HEK293 (cell line): ENCODE measurements around the gene METTL22.
A peak's percentile ranks its signal among the peaks of the same experiment; 100 is the strongest.

ENCODE experiments used
- CTCF ChIA-PET: fragments of 350-600 bp; formaldehyde crosslinking; extraction: SDS; loops from one replicate; lab custom pipeline; 2021; ENCODE audit warnings: antibody characterized with exemption; lab: Yijun Ruan, JAX
- POLR2A ChIA-PET: fragments of 300-600 bp; formaldehyde crosslinking; extraction: SDS; loops from one replicate; lab custom pipeline; 2020; ENCODE audit warnings: antibody characterized with exemption, inconsistent platforms; lab: Yijun Ruan, JAX
- H3K27ac ChIP-seq: fragments of 200-500 bp; sonication (Bioruptor generic); 2 replicates; pipeline ENCODE4 v1.5.1; 2014; ENCODE audit warnings: low read depth, low read length, control low read depth, inconsistent platforms; ENCODE audit errors: extremely low read depth
- H3K36me3 ChIP-seq, 2 experiments: fragments of 200-500 bp in 1 of 2; sonication (Bioruptor generic) in 1 of 2; 1 replicate in 1 of 2; 2 replicates in 1 of 2; pipeline ENCODE4 v1.5.1; 2014 to 2017; ENCODE audit warnings: inconsistent platforms in 2 of 2, low read length in 2 of 2; ENCODE audit not compliant: control insufficient read depth in 2 of 2, insufficient read depth in 1 of 2
- H3K4me1 ChIP-seq: fragments of 200-500 bp; sonication (Bioruptor generic); 2 replicates; pipeline ENCODE4 v1.5.1; 2014; ENCODE audit warnings: mild to moderate bottlenecking, low read length, inconsistent platforms; ENCODE audit not compliant: control insufficient read depth, insufficient read depth
- H3K4me3 ChIP-seq: 2 replicates; pipeline ENCODE4 v1.5.1; 2011; ENCODE audit warnings: low read depth, mild to moderate bottlenecking, control low read depth, low read length, moderate library complexity
- H3K9me3 ChIP-seq: fragments of 200-500 bp; sonication (Bioruptor generic); 2 replicates; pipeline ENCODE4 v1.5.1; 2014; ENCODE audit warnings: low read depth, low read length, inconsistent platforms; ENCODE audit not compliant: control insufficient read depth, insufficient read depth
- BCL11A ChIP-seq: fragments of 450-650 bp; formaldehyde crosslinking; IDR thresholded peaks from 2 replicates; pipeline ENCODE4 v1.5.1; 2016; ENCODE audit warnings: low read depth, missing biosample characterization, missing genetic modification characterization
- SP3 ChIP-seq: fragments of 450-650 bp; formaldehyde crosslinking; IDR thresholded peaks from 2 replicates; pipeline ENCODE4 v1.5.1; 2016; ENCODE audit warnings: missing biosample characterization, missing genetic modification characterization
- ZBTB7A ChIP-seq: fragments of 450-650 bp; formaldehyde crosslinking; IDR thresholded peaks from 2 replicates; pipeline ENCODE4 v1.5.1; 2016; ENCODE audit warnings: low read depth, missing biosample characterization, missing genetic modification characterization
- ZIC2 ChIP-seq: fragments of 450-650 bp; formaldehyde crosslinking; IDR thresholded peaks from 2 replicates; pipeline ENCODE4 v1.5.1; 2016; ENCODE audit warnings: missing biosample characterization, missing genetic modification characterization
- ZNF140 ChIP-seq: fragments of 450-650 bp; formaldehyde crosslinking; IDR thresholded peaks from 2 replicates; pipeline ENCODE4 v1.5.1; 2016; ENCODE audit warnings: missing biosample characterization, missing genetic modification characterization
- ZNF146 ChIP-seq: fragments of 450-650 bp; formaldehyde crosslinking; IDR thresholded peaks from 2 replicates; pipeline ENCODE4 v1.5.1; 2016; ENCODE audit warnings: missing biosample characterization, missing genetic modification characterization
- ZNF2 ChIP-seq: fragments of 450-650 bp; formaldehyde crosslinking; IDR thresholded peaks from 2 replicates; pipeline ENCODE4 v1.5.1; 2016; ENCODE audit warnings: missing biosample characterization, missing genetic modification characterization
- ZNF341 ChIP-seq: fragments of 450-650 bp; formaldehyde crosslinking; IDR thresholded peaks from 2 replicates; pipeline ENCODE4; 2016; ENCODE audit warnings: low read depth, missing biosample characterization, missing genetic modification characterization
- ZNF394 ChIP-seq: fragments of 450-650 bp; formaldehyde crosslinking; IDR thresholded peaks from 2 replicates; pipeline ENCODE4 v1.5.1; 2016; ENCODE audit warnings: missing biosample characterization, missing genetic modification characterization, mild to moderate bottlenecking, moderate library complexity, borderline replicate concordance
- ZNF473 ChIP-seq: fragments of 450-650 bp; formaldehyde crosslinking; IDR thresholded peaks from 2 replicates; pipeline ENCODE4 v1.5.1; 2017; ENCODE audit warnings: missing biosample characterization, missing genetic modification characterization
- ZNF48 ChIP-seq: fragments of 450-650 bp; formaldehyde crosslinking; IDR thresholded peaks from 2 replicates; pipeline ENCODE4 v1.5.1; 2016; ENCODE audit warnings: missing biosample characterization, missing genetic modification characterization
- ZNF544 ChIP-seq: fragments of 450-650 bp; formaldehyde crosslinking; IDR thresholded peaks from 2 replicates; pipeline ENCODE4 v1.5.0; 2017; ENCODE audit warnings: missing biosample characterization, missing genetic modification characterization
- ZNF660 ChIP-seq: fragments of 450-650 bp; IDR thresholded peaks from 2 replicates; pipeline ENCODE4 v1.5.1; 2018; ENCODE audit warnings: missing biosample characterization, mild to moderate bottlenecking, missing genetic modification characterization
- TF ChIP-seq, protein P1 (sequence below): fragments of 450-650 bp; formaldehyde crosslinking; IDR thresholded peaks from 2 replicates; pipeline ENCODE4 v1.5.1; 2016; ENCODE audit warnings: missing biosample characterization, missing genetic modification characterization
- TF ChIP-seq, protein P2 (sequence below): fragments of 450-650 bp; formaldehyde crosslinking; IDR thresholded peaks from 2 replicates; pipeline ENCODE4 v1.5.1; 2016; ENCODE audit warnings: missing biosample characterization, missing genetic modification characterization, borderline replicate concordance
- TF ChIP-seq, protein P3 (sequence below): fragments of 450-650 bp; formaldehyde crosslinking; conservative IDR thresholded peaks from 2 replicates; pipeline ENCODE4 v1.5.1; 2016; ENCODE audit warnings: low read depth, missing biosample characterization, missing genetic modification characterization
- TF ChIP-seq, protein P4 (sequence below): fragments of 450-650 bp; IDR thresholded peaks from 2 replicates; pipeline ENCODE4 v1.5.1; 2018; ENCODE audit warnings: missing biosample characterization, mild to moderate bottlenecking, missing genetic modification characterization

The METTL22 gene

DNA sequence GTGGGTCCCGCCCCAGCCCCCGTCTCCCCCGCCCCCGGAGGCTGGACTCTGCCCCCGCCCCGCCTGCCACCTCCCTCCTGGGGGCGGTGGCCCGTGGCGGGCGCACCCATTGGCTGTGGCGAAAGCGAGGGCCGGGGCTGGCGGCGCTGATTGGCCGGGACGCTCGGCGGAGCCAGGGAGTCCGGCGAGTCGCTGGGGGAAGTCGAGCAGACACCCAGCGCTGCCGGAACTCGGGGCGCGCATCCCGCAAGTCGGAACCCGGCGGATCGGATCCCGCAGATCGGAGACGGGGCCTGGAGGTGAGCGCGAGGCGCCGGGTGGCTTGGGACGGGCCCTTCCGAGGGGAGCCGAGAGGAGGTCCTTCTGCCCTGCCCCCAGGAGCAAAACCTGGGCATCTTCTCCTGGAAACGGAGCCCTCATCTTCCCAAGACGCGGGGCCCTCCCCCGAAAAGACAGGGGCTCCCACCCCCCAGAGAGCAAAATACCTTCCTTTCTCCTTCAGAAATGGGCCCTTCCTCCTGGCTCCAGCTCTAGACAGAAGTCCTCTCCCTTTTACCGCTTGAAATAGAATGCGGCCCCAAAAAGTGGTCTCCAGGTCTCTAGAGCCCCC is 53.0 kb downstream of the METTL22 start, which contains the start of gene ABAT (continued):
- TF ChIP-seq ZNF660 (tag by site-specific recombination) (no peak), ZNF140 (no peak), ZNF544 (tag by site-specific recombination) (no peak), ZNF48 (tag by site-specific recombination) (no peak), ZBTB7A (tag by site-specific recombination) (no peak), ZIC2 (tag by site-specific recombination) (no peak), SP3 (peak; percentile 78)
- TF ChIP-seq, protein P1, sequence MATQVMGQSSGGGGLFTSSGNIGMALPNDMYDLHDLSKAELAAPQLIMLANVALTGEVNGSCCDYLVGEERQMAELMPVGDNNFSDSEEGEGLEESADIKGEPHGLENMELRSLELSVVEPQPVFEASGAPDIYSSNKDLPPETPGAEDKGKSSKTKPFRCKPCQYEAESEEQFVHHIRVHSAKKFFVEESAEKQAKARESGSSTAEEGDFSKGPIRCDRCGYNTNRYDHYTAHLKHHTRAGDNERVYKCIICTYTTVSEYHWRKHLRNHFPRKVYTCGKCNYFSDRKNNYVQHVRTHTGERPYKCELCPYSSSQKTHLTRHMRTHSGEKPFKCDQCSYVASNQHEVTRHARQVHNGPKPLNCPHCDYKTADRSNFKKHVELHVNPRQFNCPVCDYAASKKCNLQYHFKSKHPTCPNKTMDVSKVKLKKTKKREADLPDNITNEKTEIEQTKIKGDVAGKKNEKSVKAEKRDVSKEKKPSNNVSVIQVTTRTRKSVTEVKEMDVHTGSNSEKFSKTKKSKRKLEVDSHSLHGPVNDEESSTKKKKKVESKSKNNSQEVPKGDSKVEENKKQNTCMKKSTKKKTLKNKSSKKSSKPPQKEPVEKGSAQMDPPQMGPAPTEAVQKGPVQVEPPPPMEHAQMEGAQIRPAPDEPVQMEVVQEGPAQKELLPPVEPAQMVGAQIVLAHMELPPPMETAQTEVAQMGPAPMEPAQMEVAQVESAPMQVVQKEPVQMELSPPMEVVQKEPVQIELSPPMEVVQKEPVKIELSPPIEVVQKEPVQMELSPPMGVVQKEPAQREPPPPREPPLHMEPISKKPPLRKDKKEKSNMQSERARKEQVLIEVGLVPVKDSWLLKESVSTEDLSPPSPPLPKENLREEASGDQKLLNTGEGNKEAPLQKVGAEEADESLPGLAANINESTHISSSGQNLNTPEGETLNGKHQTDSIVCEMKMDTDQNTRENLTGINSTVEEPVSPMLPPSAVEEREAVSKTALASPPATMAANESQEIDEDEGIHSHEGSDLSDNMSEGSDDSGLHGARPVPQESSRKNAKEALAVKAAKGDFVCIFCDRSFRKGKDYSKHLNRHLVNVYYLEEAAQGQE (tag by site-specific recombination), result no peak
- TF ChIP-seq, all 188 proteins: peak for 15

DNA sequence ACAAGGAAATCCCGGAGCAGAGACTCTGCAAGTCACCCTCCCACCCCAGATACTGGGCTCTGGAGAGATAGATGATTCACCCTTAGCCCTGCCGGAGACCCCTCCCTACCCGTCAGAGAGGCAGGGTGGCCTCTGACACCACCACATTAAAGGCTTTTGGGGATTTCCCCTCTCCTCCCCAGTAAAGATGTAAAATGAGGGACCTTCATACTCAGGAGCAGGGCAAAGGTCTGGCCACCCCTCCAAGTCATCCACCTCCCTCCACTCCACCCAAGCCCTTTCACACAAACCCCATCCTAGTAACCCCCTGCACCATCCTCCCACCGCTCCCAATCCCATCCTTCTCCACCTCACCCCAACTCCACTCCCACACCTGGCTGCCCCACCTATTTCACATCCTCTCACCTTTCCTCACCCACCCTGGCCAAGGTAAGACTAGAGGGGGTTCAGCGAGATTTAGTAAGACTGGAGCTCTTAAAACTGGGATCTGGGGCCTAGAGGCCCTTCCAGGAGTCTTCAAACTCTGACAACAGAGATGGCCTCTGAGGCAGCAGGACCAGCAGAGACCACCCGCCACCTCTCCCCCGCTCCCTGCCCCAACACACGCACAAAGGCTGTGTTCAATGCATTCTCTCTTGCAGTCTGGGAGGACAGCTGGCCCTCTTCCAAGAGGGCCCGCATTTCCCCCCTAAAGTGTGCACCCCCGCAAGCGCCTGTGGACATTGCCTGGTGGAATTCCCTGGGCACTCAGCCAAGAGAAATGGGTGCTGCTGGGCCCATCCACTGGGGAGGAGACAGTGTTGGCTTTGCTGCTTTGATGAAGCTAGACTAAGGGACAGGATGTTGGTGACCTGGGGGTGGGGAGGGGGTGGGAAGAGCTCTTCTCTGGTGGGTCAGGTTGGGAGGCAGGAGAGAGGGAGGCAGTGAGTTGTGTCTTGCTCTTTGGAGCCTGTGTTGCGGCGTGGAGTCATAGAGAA is 54.0 kb downstream of the METTL22 start:
- no peaks in the 10 kb centered on the region for H3K9me3 ChIP-seq
- H3K36me3 ChIP-seq, result no peaks in the 10 kb centered on the region
- CTCF ChIA-PET, result interaction anchor here (0.9 to 1.2 kb wide), 4 partner anchors 14 to 116 kb away, joined by 3 to 5 read pairs (median 3); no protein-coding TSS in a partner anchor
- peaks cover 15% of the 10 kb centered on the region for H3K4me1 ChIP-seq
- H3K27ac ChIP-seq, result no peak overlapping the region
- no peak overlapping the region for H3K4me3 ChIP-seq
- POLR2A ChIA-PET, result interaction anchor here (0.8 kb wide), 1 partner anchor 415 kb away, joined by 3 read pairs; no protein-coding TSS in a partner anchor
- TF ChIP-seq, protein P2, sequence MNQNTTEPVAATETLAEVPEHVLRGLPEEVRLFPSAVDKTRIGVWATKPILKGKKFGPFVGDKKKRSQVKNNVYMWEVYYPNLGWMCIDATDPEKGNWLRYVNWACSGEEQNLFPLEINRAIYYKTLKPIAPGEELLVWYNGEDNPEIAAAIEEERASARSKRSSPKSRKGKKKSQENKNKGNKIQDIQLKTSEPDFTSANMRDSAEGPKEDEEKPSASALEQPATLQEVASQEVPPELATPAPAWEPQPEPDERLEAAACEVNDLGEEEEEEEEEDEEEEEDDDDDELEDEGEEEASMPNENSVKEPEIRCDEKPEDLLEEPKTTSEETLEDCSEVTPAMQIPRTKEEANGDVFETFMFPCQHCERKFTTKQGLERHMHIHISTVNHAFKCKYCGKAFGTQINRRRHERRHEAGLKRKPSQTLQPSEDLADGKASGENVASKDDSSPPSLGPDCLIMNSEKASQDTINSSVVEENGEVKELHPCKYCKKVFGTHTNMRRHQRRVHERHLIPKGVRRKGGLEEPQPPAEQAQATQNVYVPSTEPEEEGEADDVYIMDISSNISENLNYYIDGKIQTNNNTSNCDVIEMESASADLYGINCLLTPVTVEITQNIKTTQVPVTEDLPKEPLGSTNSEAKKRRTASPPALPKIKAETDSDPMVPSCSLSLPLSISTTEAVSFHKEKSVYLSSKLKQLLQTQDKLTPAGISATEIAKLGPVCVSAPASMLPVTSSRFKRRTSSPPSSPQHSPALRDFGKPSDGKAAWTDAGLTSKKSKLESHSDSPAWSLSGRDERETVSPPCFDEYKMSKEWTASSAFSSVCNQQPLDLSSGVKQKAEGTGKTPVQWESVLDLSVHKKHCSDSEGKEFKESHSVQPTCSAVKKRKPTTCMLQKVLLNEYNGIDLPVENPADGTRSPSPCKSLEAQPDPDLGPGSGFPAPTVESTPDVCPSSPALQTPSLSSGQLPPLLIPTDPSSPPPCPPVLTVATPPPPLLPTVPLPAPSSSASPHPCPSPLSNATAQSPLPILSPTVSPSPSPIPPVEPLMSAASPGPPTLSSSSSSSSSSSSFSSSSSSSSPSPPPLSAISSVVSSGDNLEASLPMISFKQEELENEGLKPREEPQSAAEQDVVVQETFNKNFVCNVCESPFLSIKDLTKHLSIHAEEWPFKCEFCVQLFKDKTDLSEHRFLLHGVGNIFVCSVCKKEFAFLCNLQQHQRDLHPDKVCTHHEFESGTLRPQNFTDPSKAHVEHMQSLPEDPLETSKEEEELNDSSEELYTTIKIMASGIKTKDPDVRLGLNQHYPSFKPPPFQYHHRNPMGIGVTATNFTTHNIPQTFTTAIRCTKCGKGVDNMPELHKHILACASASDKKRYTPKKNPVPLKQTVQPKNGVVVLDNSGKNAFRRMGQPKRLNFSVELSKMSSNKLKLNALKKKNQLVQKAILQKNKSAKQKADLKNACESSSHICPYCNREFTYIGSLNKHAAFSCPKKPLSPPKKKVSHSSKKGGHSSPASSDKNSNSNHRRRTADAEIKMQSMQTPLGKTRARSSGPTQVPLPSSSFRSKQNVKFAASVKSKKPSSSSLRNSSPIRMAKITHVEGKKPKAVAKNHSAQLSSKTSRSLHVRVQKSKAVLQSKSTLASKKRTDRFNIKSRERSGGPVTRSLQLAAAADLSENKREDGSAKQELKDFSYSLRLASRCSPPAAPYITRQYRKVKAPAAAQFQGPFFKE (tag by site-specific recombination), result no peak
- TF ChIP-seq ZNF473 (tag by site-specific recombination), result no peak
- TF ChIP-seq, protein P3, sequence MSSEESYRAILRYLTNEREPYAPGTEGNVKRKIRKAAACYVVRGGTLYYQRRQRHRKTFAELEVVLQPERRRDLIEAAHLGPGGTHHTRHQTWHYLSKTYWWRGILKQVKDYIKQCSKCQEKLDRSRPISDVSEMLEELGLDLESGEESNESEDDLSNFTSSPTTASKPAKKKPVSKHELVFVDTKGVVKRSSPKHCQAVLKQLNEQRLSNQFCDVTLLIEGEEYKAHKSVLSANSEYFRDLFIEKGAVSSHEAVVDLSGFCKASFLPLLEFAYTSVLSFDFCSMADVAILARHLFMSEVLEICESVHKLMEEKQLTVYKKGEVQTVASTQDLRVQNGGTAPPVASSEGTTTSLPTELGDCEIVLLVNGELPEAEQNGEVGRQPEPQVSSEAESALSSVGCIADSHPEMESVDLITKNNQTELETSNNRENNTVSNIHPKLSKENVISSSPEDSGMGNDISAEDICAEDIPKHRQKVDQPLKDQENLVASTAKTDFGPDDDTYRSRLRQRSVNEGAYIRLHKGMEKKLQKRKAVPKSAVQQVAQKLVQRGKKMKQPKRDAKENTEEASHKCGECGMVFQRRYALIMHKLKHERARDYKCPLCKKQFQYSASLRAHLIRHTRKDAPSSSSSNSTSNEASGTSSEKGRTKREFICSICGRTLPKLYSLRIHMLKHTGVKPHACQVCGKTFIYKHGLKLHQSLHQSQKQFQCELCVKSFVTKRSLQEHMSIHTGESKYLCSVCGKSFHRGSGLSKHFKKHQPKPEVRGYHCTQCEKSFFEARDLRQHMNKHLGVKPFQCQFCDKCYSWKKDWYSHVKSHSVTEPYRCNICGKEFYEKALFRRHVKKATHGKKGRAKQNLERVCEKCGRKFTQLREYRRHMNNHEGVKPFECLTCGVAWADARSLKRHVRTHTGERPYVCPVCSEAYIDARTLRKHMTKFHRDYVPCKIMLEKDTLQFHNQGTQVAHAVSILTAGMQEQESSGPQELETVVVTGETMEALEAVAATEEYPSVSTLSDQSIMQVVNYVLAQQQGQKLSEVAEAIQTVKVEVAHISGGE (tag by site-specific recombination), result no peak
- TF ChIP-seq ZNF146 (tag by site-specific recombination), result no peak
- no peak for TF ChIP-seq ZNF2 (tag by site-specific recombination)
- TF ChIP-seq ZNF394, result no peak
- TF ChIP-seq ZNF341, result peak; percentile 83
- TF ChIP-seq, protein P4, sequence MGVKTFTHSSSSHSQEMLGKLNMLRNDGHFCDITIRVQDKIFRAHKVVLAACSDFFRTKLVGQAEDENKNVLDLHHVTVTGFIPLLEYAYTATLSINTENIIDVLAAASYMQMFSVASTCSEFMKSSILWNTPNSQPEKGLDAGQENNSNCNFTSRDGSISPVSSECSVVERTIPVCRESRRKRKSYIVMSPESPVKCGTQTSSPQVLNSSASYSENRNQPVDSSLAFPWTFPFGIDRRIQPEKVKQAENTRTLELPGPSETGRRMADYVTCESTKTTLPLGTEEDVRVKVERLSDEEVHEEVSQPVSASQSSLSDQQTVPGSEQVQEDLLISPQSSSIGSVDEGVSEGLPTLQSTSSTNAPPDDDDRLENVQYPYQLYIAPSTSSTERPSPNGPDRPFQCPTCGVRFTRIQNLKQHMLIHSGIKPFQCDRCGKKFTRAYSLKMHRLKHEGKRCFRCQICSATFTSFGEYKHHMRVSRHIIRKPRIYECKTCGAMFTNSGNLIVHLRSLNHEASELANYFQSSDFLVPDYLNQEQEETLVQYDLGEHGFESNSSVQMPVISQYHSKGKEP (tag by site-specific recombination), result no peak
- TF ChIP-seq BCL11A (tag by site-specific recombination), result no peak
